Prostate gland (tissue), 2 donors: Measurements from ENCODE around the gene SAMD5.

Experiments
- CTCF ChIP-seq, 4 experiments: fragments of 200-600 bp in 2 of 4; fragments of 450-650 bp in 2 of 4; sonication (generic) in 2 of 4; IDR thresholded peaks; 1 replicate in 3 of 4; 2 replicates in 1 of 4; pipeline ENCODE4 v1.5.1; 2016 to 2019; ENCODE audit warnings: antibody characterized with exemption in 4 of 4, mild to moderate bottlenecking in 2 of 4, moderate library complexity in 2 of 4
- POLR2A ChIP-seq: fragments of 450-650 bp; IDR thresholded peaks from one replicate; pipeline ENCODE4 v1.6.1; 2016; ENCODE audit warnings: antibody characterized with exemption, mild to moderate bottlenecking
- POLR2AphosphoS5 ChIP-seq: sonication (generic); formaldehyde crosslinking; IDR thresholded peaks from one replicate; pipeline ENCODE4 v1.6.1; 2017; ENCODE audit warnings: antibody characterized with exemption

DNA sequence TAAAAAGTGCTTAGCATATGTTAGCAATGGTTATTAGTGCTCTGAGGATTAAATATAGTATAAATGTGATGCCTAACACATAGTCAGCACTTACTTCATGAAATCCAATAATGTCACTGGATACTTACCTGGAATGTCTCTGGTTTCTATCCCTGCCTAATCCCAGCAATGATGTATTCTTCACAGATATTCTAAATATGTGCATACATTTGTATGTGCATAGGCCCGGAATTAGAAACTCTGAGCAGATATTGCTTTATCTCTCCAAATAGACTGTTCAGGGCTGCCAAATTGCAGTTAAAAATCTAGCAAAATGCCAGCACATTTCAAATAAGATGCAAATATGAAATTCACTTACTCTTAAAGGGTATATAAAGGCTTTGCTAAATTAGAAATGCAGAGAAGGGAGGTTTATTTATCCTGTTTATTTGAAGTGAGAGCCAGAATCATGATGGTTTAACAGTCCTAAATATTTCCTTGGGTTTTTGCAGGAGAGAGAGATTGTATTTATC, 81.3 kb downstream of the SAMD5 start:
- no peak for TF ChIP-seq CTCF (IDR thresholded peaks at IDR 0.05)
- TF ChIP-seq POLR2A: no peak
- TF ChIP-seq POLR2AphosphoS5: no peak
